Stimulated activated CD8-positive, alpha-beta memory T cell treated with anti-CD3 and anti-CD28 coated beads, Interleukin-12 subunit alpha, Interleukin-12 subunit beta, amount 100 ng/mL, for 4 hours (primary cell): ENCODE measurements around the gene MRPL38.
A peak's percentile ranks its signal among the peaks of the same experiment; 100 is the strongest.
"Not testable (repeated sequence)": the region's sequence is repeated elsewhere in the genome, so short reads cannot be mapped to it uniquely, and the experiment has no call there.

ENCODE experiments used
- DNase-seq: peaks from one replicate; pipeline ENCODE4 v3.0.0-alpha.2; 2020; ENCODE audit warnings: low read depth

The MRPL38 gene

GRCh38 chr17:75896415-75897159 lies 8.1 kb downstream of the MRPL38 start, which contains the start of gene TRIM65:
TRIM65 (minus strand) TSS chr17:75896951; CDS start chr17:75896937, 14 bp downstream.
- DNase-seq, result peak; percentile 70

- no peak for DNase-seq
Observed at GRCh38 chr17:75895370-75896155, 9.1 kb downstream of the MRPL38 start.

GRCh38 chr17:75894049-75894733 lies 10.5 kb downstream of the MRPL38 start:
- DNase-seq, result no peak

GRCh38 chr17:75893305-75894048 lies 11.2 kb downstream of the MRPL38 start:
- DNase-seq, result no peak

- no peak for DNase-seq
Observed at GRCh38 chr17:75892556-75893224, 12.0 kb downstream of the MRPL38 start.

- no peak for DNase-seq
Observed at GRCh38 chr17:75891605-75892555, 12.8 kb downstream of the MRPL38 start.

GRCh38 chr17:75891022-75891604 lies 13.6 kb downstream of the MRPL38 start:
- DNase-seq, result no peak

- no peak for DNase-seq
Observed at GRCh38 chr17:75889454-75889853, 15.2 kb downstream of the MRPL38 start.

GRCh38 chr17:75888484-75888883 lies 16.2 kb downstream of the MRPL38 start:
- DNase-seq, result no peak

GRCh38 chr17:75885860-75886259 lies 18.8 kb downstream of the MRPL38 start:
- not testable (repeated sequence) for DNase-seq

- no peak for DNase-seq
Observed at GRCh38 chr17:75885431-75885830, 19.3 kb downstream of the MRPL38 start.

GRCh38 chr17:75881678-75882454 lies 22.8 kb downstream of the MRPL38 start:
- DNase-seq, result no peak

- no peak for DNase-seq
Observed at GRCh38 chr17:75880266-75880665, 24.4 kb downstream of the MRPL38 start.

GRCh38 chr17:75878174-75878998 lies 26.3 kb downstream of the MRPL38 start, which contains the start of gene TRIM47:
TRIM47 (minus strand) TSS chr17:75878581; CDS start chr17:75878548, 33 bp downstream.
- DNase-seq, result no peak

GRCh38 chr17:75877752-75878173 lies 26.9 kb downstream of the MRPL38 start:
- DNase-seq, result peak; percentile 50

GRCh38 chr17:75876938-75877751 lies 27.5 kb downstream of the MRPL38 start:
- no peak for DNase-seq
